ENCODE measurements around the gene SOS2.

The SOS2 gene

GRCh38 chr14:50231475-50232275 is at the start of gene SOS2:
SOS2 (minus strand) TSS chr14:50231578; CDS start chr14:50231283, 295 bp downstream.
- DNase-seq, result peak; percentile 68 to 94 (median 88)
- intact Hi-C loops (cut with DNase I), result loop anchor here (5.0 to 10.0 kb wide), 3 partner anchors 81 to 367 kb away; partner anchors contain the start of genes DMAC2L, L2HGDH and VCPKMT

DNA sequence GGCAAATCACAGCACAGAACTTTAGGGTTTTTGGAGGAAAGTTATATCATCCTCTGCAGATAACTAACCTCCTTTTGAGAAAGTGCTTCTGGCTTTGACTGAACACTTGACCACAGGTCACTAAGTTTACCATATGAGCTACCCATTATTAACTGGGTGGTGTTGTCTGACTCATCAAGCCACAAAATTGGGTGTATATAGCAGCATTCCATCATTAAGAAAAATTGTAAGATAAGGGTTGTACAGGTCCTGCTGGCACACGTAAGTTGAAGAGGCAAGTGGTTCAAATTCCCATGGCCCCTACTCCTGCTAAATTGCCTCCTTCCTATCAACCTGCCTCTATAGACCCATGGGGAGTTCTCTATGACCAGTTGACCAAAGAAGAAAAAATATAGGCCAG is 41.1 kb upstream of the SOS2 start:
- intact Hi-C loops (cut with DNase I), result no loop called here
- no peak for DNase-seq

DNA sequence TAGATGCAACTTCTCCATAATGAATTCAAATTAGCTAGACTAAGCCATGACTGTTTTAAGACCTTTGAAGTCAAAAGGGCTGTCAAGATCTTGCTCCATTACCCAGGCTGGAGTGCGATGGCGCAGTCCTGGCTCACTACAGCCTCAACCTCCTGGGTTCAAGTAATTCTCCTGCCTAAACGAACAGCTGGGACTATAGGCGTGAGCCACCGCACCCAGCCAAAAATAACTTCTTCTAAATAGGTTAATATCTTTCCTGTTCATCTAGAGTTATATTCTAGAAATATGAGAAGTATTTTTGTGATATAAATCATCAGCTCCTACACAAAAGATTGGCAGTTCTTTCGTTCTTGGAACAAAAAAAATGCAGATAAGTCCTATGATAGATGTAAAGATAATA is 39.6 kb upstream of the SOS2 start:
- intact Hi-C loops (cut with DNase I), result no loop called here
- peak in 27 of 42 donors; percentile 2 to 68 (median 34) for DNase-seq

- intact Hi-C loops (cut with DNase I), result no loop called here
- no peak for DNase-seq
Observed at GRCh38 chr14:50265029-50265428, 33.7 kb upstream of the SOS2 start.

GRCh38 chr14:50263321-50263720 is 31.9 kb upstream of the SOS2 start:
- intact Hi-C loops (cut with DNase I), result no loop called here
- DNase-seq, result no peak

DNA sequence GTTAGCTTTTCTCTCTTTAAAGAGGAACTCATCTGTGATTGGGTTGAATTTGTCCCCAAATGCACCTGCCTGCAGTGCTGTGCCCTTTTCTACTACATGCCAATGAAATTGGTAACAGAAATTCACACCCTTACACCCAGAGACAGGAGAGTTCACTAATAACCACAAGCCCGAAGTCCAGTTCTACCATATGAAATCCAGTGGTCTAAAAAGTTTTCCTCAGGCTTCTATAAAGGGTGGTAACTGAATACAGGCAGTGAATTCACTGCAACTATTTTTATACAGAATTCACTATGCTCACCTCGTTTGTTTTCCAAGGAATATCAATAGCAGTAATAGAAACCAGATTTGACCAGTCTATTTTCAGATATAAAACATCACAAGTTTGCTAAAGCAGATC is 31.5 kb upstream of the SOS2 start:
- DNase-seq, result peak in 1 of 42 donors; percentile 12
- intact Hi-C loops (cut with DNase I), result no loop called here

DNA sequence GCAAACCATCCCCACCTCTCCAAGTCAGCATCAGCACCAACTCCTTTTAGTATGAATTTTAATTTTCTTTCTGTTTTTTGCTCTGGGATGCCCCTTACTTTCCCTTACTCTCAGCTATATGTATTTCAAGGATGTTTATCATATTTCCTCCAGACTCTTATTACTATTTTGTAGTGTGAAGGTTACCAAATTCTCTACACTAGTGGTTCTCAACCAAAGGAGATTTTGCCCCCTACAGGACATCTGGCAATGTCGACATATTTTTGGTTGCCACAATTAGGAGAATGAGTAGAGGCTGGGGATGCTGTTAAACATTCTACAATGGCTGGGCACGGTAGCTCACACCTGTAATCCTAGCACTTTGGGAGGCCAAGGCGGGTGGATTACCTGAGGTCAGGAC is 29.1 kb upstream of the SOS2 start:
- DNase-seq, result peak in 5 of 42 donors; percentile 5 to 48 (median 26)

GRCh38 chr14:50260072-50260471 is 28.7 kb upstream of the SOS2 start:
- no peak for DNase-seq
- intact Hi-C loops (cut with DNase I), result no loop called here

More for the DNA sequence above, 29.1 kb upstream of the SOS2 start:
- intact Hi-C loops (cut with DNase I), result no loop called here

DNA sequence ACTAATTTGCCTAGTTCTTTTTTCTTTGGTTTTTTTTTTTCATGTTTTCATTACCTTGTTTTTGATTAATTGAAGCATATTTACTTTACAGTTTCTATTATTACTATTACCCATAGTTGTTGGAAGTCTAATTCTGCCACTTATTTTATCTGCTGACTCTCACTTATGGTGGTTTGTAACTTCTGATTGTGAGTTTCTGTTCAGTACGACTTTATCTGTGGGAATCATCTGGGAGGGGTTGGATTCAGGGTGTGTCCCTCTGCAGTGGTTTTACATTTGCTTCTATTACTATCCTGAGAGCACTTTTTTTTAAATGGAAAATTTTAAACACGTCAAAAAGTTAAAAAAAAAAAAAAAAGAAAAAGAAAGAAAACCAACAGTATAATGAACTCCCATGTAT is 26.4 kb upstream of the SOS2 start:
- intact Hi-C loops (cut with DNase I), result no loop called here
- no peak for DNase-seq

DNA sequence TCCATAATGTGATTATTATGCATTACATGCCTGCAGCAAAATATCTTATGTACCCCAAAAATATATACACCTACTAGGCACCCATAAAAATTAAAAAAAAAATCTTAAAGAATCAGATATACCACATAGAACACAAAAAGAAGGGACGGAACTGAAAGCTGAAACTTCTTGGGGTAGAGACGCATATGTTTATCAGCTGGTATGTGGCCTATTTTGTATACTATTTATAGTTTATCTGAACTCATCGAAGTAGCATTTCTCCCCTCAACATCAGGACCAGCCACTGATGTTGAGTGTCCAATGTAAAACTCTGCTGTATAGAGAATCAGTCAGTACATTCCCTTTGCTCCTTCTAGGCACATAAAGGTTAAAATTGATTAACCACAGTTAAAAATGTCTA is 22.9 kb upstream of the SOS2 start:
- intact Hi-C loops (cut with DNase I), result no loop called here
- no peak for DNase-seq

- intact Hi-C loops (cut with DNase I), result no loop called here
- no peak for DNase-seq
Observed at GRCh38 chr14:50249136-50249775, 17.9 kb upstream of the SOS2 start.

GRCh38 chr14:50247245-50247644 is 15.9 kb upstream of the SOS2 start:
- intact Hi-C loops (cut with DNase I), result no loop called here

GRCh38 chr14:50242566-50243310 is 11.4 kb upstream of the SOS2 start:
- no peak for DNase-seq
- intact Hi-C loops (cut with DNase I), result no loop called here

More at GRCh38 chr14:50247245-50247644, 15.9 kb upstream of the SOS2 start:
- no peak for DNase-seq

GRCh38 chr14:50242096-50242495 is 10.7 kb upstream of the SOS2 start:
- DNase-seq, result no peak
- intact Hi-C loops (cut with DNase I), result no loop called here

GRCh38 chr14:50237427-50237826 is 6.0 kb upstream of the SOS2 start:
- intact Hi-C loops (cut with DNase I), result loop anchor here (10.0 kb wide), 1 partner anchor 373 kb away; no protein-coding TSS in a partner anchor
- DNase-seq, result no peak

DNA sequence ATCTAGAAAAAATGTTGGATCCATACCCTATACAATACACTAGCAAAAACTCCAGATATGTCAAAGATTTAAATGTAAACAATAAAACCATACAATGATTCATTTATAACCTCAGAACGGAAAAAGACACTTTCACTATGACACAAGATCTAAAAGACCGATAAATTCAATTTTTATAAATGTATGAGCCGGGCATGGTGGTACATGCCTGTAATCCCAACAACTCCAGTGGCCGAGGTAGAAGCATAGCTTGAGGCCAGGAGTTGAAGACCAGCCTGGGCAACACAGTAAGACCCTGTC is 2.5 kb upstream of the SOS2 start:
- DNase-seq, result no peak
- intact Hi-C loops (cut with DNase I), result loop anchor here (5.0 to 10.0 kb wide), 3 partner anchors 78 to 369 kb away; partner anchors contain the start of genes DMAC2L, L2HGDH and VCPKMT

- intact Hi-C loops (cut with DNase I), result loop anchor here (5.0 to 10.0 kb wide), 3 partner anchors 79 to 369 kb away; partner anchors contain the start of genes DMAC2L, L2HGDH and VCPKMT
- DNase-seq, result no peak
Observed at GRCh38 chr14:50233166-50233950, 2.0 kb upstream of the SOS2 start.

- intact Hi-C loops (cut with DNase I), result loop anchor here (5.0 to 10.0 kb wide), 3 partner anchors 80 to 367 kb away; partner anchors contain the start of genes DMAC2L, L2HGDH and VCPKMT
- peak in 9 of 42 donors; percentile 5 to 52 (median 16) for DNase-seq
Observed at GRCh38 chr14:50232276-50232642, 881 bp upstream of the SOS2 start.
